ENCODE measurements around the gene DNAJC17. TPM values are rescaled to one million over a fixed set of nuclear protein-coding genes. Genes with fewer than 3 reads are reported as not detected.
A peak's percentile ranks its signal among the peaks of the same experiment; 100 is the strongest.

Gene DNAJC17, protein sequence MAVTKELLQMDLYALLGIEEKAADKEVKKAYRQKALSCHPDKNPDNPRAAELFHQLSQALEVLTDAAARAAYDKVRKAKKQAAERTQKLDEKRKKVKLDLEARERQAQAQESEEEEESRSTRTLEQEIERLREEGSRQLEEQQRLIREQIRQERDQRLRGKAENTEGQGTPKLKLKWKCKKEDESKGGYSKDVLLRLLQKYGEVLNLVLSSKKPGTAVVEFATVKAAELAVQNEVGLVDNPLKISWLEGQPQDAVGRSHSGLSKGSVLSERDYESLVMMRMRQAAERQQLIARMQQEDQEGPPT
- polyA plus RNA-seq (2013, experiment 1 of 4) = 39.2 TPM
- 41.5 TPM for polyA plus RNA-seq (2013, experiment 2 of 4)
- 30.6 TPM for polyA plus RNA-seq (2013, experiment 3 of 4)
- polyA plus RNA-seq (2013, experiment 4 of 4) = 35.6 TPM

DNA sequence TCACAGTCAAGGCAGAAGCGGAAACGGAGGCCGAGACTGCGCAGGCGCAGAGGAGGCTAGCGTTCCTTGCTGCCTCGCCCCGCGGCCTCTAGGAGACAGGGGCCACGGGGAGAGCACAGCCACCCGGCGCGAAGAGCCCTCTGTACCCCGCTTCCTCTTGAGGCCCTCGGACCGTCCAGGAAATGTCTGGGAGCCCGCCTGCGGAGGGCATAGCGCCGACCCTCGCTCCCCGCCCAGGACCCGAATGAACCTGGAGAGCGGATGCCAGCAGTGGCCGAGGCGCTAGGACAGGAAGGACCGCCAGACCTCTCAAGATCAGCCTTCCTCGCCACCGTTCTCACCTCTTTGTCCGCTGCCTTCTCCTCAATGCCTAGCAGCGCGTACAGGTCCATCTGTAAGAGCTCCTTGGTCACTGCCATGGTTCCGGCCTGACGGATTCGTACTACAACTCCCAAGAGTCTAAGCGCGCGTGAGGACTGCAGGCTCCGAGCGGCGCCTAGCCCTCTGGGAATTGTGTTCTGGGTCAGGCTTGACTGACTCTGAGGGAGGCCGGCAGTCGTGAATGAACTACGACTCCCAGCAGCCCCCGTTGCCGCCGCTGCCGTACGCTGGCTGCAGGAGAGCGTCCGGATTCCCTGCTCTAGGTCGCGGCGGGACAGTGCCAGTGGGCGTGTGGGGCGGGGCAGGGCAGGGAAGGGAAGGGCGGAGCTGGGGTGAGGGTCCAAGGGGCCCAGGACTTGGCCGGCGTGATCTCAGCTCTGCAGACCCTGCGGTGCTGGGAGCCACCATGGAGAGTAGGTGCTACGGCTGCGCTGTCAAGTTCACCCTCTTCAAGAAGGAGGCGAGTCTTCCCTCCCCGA is at the start of gene DNAJC17, which contains the start of gene ZFYVE19:
TSS of gene DNAJC17 (minus strand) at position 446 of the 860 bp plus-strand sequence. CDS start at position 419, 27 bp downstream.
TSS of gene ZFYVE19 (plus strand) at position 62 of the 860 bp plus-strand sequence. CDS start at position 563, 501 bp downstream.
- no peaks in the 10 kb centered on the region for H3K27me3 ChIP-seq (ENCODE audit: control insufficient read depth, insufficient read depth, low read length, poor library complexity, severe bottlenecking)
- H3K27ac ChIP-seq (ENCODE audit: insufficient read depth, low read depth, low read length, poor library complexity, severe bottlenecking) = no peak within 1 kb of the TSS
- WGBS, 2 experiments = 0 to 1% methylated on average over 64 of the region's 64 CpGs
- no peaks in the 10 kb centered on the region for H3K36me3 ChIP-seq (ENCODE audit: control insufficient read depth, insufficient read depth, low read length)
- H3K4me3 ChIP-seq (ENCODE audit: insufficient read depth, low read depth, low read length) = peak within 1 kb of the TSS; percentile 100
- peaks cover 6% of the 10 kb centered on the region for H3K4me1 ChIP-seq (ENCODE audit: control insufficient read depth, insufficient read depth, low read length)
- H3K9me3 ChIP-seq (ENCODE audit: control insufficient read depth, low read length) = no peaks in the 10 kb centered on the region

DNA sequence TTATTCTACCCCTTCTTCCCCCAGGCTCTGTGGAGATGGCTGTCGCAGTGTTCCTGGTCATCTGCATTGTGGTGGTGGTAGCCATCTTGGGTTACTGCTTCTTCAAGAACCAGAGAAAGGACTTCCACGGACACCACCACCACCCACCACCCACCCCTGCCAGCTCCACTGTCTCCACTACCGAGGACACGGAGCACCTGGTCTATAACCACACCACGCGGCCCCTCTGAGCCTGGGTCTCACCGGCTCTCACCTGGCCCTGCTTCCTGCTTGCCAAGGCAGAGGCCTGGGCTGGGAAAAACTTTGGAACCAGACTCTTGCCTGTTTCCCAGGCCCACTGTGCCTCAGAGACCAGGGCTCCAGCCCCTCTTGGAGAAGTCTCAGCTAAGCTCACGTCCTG is 49.5 kb upstream of the DNAJC17 start:
- Histone ChIP-seq H3K4me1 (ENCODE audit: control insufficient read depth, insufficient read depth, low read length) (peaks cover 6% of the 10 kb centered on the region), H3K36me3 (ENCODE audit: control insufficient read depth, insufficient read depth, low read length) (no peaks in the 10 kb centered on the region), H3K27ac (ENCODE audit: insufficient read depth, low read depth, low read length, poor library complexity, severe bottlenecking) (no peak overlapping the region), H3K27me3 (ENCODE audit: control insufficient read depth, insufficient read depth, low read length, poor library complexity, severe bottlenecking) (no peaks in the 10 kb centered on the region), H3K4me3 (ENCODE audit: insufficient read depth, low read depth, low read length) (no peak overlapping the region), H3K9me3 (ENCODE audit: control insufficient read depth, low read length) (no peaks in the 10 kb centered on the region)
- 86 to 89% methylated on average over 8 of the region's 8 CpGs for WGBS, 2 experiments

DNA sequence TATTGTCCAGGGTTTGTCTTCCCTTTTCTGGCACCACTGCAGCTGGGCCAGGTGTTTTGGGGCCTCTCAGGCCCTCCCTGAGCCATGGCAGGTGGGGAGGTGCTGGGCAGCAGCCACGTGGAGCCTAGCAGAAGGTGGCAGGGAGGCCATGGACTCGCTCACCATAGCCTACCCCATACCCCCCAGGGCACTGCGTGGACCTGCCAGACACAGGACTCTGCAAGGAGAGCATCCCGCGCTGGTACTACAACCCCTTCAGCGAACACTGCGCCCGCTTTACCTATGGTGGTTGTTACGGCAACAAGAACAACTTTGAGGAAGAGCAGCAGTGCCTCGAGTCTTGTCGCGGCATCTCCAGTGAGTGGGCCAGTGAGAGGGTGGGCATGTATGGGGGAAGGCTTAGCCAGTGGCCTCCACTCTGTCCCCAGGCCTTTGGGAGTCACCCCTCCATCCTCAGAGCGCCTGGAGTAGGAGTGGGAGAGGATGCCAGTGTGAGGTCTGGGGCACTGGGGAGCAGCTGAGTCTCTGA is 48.5 kb upstream of the DNAJC17 start:
- peaks cover 6% of the 10 kb centered on the region for H3K4me1 ChIP-seq (ENCODE audit: control insufficient read depth, insufficient read depth, low read length)
- H3K4me3 ChIP-seq (ENCODE audit: insufficient read depth, low read depth, low read length) = no peak overlapping the region
- no peaks in the 10 kb centered on the region for H3K27me3 ChIP-seq (ENCODE audit: control insufficient read depth, insufficient read depth, low read length, poor library complexity, severe bottlenecking)
- no peaks in the 10 kb centered on the region for H3K36me3 ChIP-seq (ENCODE audit: control insufficient read depth, insufficient read depth, low read length)
- H3K9me3 ChIP-seq (ENCODE audit: control insufficient read depth, low read length) = no peaks in the 10 kb centered on the region
- WGBS, 2 experiments = 87 to 90% methylated on average over 13 of the region's 13 CpGs
- no peak overlapping the region for H3K27ac ChIP-seq (ENCODE audit: insufficient read depth, low read depth, low read length, poor library complexity, severe bottlenecking)

DNA sequence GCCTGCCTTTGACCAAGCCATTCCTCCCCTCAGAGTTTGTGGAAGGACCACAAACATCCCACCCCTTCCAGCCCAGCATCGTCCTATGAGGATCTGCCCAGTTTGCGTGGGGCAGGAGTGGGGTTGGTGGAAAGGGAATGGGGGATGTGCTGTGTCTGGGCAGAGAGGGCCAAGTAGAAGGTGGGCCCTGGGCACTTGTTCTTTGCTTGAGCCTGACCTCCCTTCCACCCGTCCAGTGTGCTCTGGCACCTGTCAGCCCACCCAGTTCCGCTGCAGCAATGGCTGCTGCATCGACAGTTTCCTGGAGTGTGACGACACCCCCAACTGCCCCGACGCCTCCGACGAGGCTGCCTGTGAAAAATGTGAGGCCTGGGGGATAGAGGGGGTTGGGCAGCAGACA is 46.9 kb upstream of the DNAJC17 start:
- no peaks in the 10 kb centered on the region for H3K9me3 ChIP-seq (ENCODE audit: control insufficient read depth, low read length)
- no peak overlapping the region for H3K4me3 ChIP-seq (ENCODE audit: insufficient read depth, low read depth, low read length)
- H3K27ac ChIP-seq (ENCODE audit: insufficient read depth, low read depth, low read length, poor library complexity, severe bottlenecking) = no peak overlapping the region
- no peaks in the 10 kb centered on the region for H3K36me3 ChIP-seq (ENCODE audit: control insufficient read depth, insufficient read depth, low read length)
- peaks cover 6% of the 10 kb centered on the region for H3K4me1 ChIP-seq (ENCODE audit: control insufficient read depth, insufficient read depth, low read length)
- no peaks in the 10 kb centered on the region for H3K27me3 ChIP-seq (ENCODE audit: control insufficient read depth, insufficient read depth, low read length, poor library complexity, severe bottlenecking)
- 90 to 92% methylated on average over 10 of the region's 10 CpGs for WGBS, 2 experiments

DNA sequence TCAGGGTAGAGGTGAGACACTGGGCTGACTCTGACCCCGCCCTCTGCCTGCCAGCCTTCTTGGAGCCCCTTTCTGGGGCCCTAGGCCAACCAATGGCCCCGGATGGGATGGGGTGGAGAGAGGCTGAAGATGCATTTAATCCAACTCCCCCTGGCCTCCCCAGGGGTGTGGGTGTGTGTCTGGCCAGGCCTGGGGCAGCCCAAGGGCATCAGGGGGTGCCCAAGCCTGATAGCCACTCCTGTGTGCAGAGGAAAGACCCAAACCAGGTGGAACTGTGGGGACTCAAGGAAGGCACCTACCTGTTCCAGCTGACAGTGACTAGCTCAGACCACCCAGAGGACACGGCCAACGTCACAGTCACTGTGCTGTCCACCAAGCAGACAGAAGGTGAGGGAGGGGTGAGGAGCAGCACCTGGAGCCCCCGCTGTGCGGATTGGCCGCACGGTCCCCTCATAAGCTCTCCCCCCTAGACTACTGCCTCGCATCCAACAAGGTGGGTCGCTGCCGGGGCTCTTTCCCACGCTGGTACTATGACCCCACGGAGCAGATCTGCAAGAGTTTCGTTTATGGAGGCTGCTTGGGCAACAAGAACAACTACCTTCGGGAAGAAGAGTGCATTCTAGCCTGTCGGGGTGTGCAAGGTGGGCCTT is 46.1 kb upstream of the DNAJC17 start:
- 92 to 93% methylated on average over 16 of the region's 16 CpGs for WGBS, 2 experiments
- H3K4me1 ChIP-seq (ENCODE audit: control insufficient read depth, insufficient read depth, low read length) = peaks cover 6% of the 10 kb centered on the region
- no peaks in the 10 kb centered on the region for H3K36me3 ChIP-seq (ENCODE audit: control insufficient read depth, insufficient read depth, low read length)
- H3K9me3 ChIP-seq (ENCODE audit: control insufficient read depth, low read length) = no peaks in the 10 kb centered on the region
- H3K4me3 ChIP-seq (ENCODE audit: insufficient read depth, low read depth, low read length) = no peak overlapping the region
- no peaks in the 10 kb centered on the region for H3K27me3 ChIP-seq (ENCODE audit: control insufficient read depth, insufficient read depth, low read length, poor library complexity, severe bottlenecking)
- no peak overlapping the region for H3K27ac ChIP-seq (ENCODE audit: insufficient read depth, low read depth, low read length, poor library complexity, severe bottlenecking)

DNA sequence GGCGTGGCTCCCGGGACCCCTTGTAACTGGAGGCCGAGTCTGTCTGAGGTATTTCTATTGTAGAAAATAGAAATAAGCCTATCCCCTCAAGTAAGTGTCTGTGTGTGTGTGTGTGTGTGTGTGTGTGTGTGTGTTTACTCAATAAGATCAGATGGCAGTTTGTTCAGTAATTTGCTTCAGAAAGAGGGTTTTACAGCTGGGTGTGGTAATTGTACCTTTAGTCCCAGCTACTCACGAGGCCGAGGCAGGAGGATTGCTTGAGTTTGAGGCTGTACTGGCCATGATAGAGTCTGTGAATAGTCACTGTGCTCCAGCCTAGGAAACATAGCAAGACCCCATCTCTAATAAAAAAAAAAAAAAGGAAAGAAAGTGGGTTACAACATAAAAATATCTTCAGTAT is 45.3 kb upstream of the DNAJC17 start:
- Histone ChIP-seq H3K27ac (ENCODE audit: insufficient read depth, low read depth, low read length, poor library complexity, severe bottlenecking) (no peak overlapping the region), H3K9me3 (ENCODE audit: control insufficient read depth, low read length) (no peaks in the 10 kb centered on the region), H3K4me3 (ENCODE audit: insufficient read depth, low read depth, low read length) (no peak overlapping the region), H3K27me3 (ENCODE audit: control insufficient read depth, insufficient read depth, low read length, poor library complexity, severe bottlenecking) (no peaks in the 10 kb centered on the region), H3K36me3 (ENCODE audit: control insufficient read depth, insufficient read depth, low read length) (no peaks in the 10 kb centered on the region), H3K4me1 (ENCODE audit: control insufficient read depth, insufficient read depth, low read length) (peaks cover 13% of the 10 kb centered on the region)
- 95 to 96% methylated on average over 5 of the region's 5 CpGs for WGBS, 2 experiments

DNA sequence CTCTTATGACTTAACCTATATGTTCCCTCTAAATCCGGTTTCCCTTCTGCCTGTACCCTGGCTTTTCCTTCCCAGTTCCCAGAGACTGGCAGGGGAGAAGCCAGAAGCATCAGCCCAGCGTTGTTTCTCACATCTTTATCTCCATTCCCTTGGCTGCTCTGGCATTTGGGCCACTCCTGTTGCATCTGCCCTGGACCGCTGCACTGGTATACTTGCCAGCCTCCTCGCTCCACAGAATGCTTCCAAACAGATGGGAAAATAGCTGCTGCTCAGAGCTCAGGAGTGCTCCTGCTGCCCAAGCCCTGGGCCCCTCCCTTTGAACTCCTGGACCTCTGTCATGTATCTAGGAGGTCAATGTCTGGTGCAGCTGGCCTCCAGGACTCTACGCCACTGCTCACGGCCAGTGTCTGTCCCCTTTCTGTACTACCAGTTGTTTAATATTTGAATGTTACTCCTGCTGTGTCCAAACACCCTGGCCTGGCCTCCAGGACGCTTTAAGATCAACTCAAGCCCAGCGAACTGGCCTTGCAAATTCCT is 43.4 kb upstream of the DNAJC17 start:
- 93 to 94% methylated on average over 8 of the region's 8 CpGs for WGBS, 2 experiments
- peaks cover 4% of the 10 kb centered on the region for H3K27me3 ChIP-seq (ENCODE audit: control insufficient read depth, insufficient read depth, low read length, poor library complexity, severe bottlenecking)
- H3K4me1 ChIP-seq (ENCODE audit: control insufficient read depth, insufficient read depth, low read length) = peaks cover 10% of the 10 kb centered on the region
- H3K36me3 ChIP-seq (ENCODE audit: control insufficient read depth, insufficient read depth, low read length) = no peaks in the 10 kb centered on the region
- no peak overlapping the region for H3K27ac ChIP-seq (ENCODE audit: insufficient read depth, low read depth, low read length, poor library complexity, severe bottlenecking)
- no peak overlapping the region for H3K4me3 ChIP-seq (ENCODE audit: insufficient read depth, low read depth, low read length)
- H3K9me3 ChIP-seq (ENCODE audit: control insufficient read depth, low read length) = no peaks in the 10 kb centered on the region

DNA sequence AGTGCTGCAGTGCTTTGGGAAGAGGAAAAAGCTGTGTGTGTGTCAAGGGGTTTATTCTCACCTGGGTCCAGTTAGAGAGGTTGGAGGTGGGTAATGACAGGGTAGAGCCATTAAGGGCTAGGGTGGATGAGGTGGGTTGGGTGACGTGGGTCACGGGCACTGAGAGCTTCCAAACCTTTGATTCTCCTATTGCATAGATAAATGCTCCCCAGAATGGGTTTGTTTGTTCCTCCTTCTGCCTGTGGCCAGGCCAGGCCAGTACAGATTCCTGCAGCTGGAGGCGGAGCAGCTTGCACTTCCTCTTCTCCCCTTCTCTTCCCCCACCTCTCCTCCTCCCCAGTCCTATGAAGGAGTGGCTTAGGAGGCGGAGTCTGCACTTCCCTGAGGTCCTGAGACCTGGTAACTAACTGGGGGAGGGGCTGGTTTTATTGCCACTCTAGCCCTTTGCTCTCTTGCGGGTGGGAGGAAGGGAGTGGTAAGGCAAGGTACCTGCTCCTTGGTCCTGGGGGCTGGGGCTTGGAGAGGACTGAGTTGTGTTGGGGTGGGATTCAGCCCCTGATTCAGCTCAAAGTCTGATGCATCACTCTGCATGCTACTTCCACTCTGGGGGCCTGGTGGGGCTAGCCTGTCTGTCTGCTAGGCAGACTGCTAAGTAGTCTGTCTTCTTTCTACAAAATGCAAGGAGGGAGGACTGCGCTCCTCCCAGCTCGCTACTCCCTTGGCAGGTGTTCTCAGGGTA is 40.1 kb upstream of the DNAJC17 start:
- Histone ChIP-seq H3K27ac (ENCODE audit: insufficient read depth, low read depth, low read length, poor library complexity, severe bottlenecking) (no peak overlapping the region), H3K9me3 (ENCODE audit: control insufficient read depth, low read length) (no peaks in the 10 kb centered on the region), H3K36me3 (ENCODE audit: control insufficient read depth, insufficient read depth, low read length) (no peaks in the 10 kb centered on the region), H3K4me1 (ENCODE audit: control insufficient read depth, insufficient read depth, low read length) (peaks cover 10% of the 10 kb centered on the region), H3K27me3 (ENCODE audit: control insufficient read depth, insufficient read depth, low read length, poor library complexity, severe bottlenecking) (peaks cover 36% of the 10 kb centered on the region), H3K4me3 (ENCODE audit: insufficient read depth, low read depth, low read length) (no peak overlapping the region)
- 74 to 81% methylated on average over 7 of the region's 7 CpGs for WGBS, 2 experiments

DNA sequence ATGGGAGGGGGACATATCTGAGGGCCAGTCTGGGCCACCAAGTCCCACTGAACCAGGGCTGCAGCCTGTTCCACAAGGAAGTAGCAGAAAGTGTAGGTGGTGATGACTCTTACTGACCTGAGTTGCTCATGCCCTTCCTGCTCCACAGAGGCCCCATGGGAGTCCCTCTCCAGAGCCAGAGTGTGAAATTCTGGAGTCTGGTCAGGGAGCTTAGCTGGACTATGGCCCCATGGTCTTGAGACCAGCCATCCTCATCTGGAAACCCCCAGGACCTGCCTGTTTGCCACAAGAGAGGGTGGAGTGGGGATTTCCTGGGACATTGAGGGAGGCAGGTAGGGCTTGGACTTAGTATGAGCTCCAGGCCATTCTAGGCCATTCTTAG is 39.6 kb upstream of the DNAJC17 start:
- peaks cover 42% of the 10 kb centered on the region for H3K27me3 ChIP-seq (ENCODE audit: control insufficient read depth, insufficient read depth, low read length, poor library complexity, severe bottlenecking)
- H3K36me3 ChIP-seq (ENCODE audit: control insufficient read depth, insufficient read depth, low read length) = no peaks in the 10 kb centered on the region
- peaks cover 10% of the 10 kb centered on the region for H3K4me1 ChIP-seq (ENCODE audit: control insufficient read depth, insufficient read depth, low read length)
- no peak overlapping the region for H3K27ac ChIP-seq (ENCODE audit: insufficient read depth, low read depth, low read length, poor library complexity, severe bottlenecking)
- no peak overlapping the region for H3K4me3 ChIP-seq (ENCODE audit: insufficient read depth, low read depth, low read length)
- H3K9me3 ChIP-seq (ENCODE audit: control insufficient read depth, low read length) = no peaks in the 10 kb centered on the region

Measured in ectodermal cell (in vitro differentiated cells).